ENCODE results near the gene MCUB.
A peak's percentile ranks its signal among the peaks of the same experiment; 100 is the strongest.
"Not testable (repeated sequence)": the region's sequence is repeated elsewhere in the genome, so short reads cannot be mapped to it uniquely, and the experiment has no call there.

Gene MCUB

GRCh38 chr4:109579997-109580396 lies 20.0 kb downstream of the MCUB start:
- DNase-seq = not testable (repeated sequence)

- peak; percentile 44 for DNase-seq
Measured at GRCh38 chr4:109588176-109588575, 28.1 kb downstream of the MCUB start.

DNA sequence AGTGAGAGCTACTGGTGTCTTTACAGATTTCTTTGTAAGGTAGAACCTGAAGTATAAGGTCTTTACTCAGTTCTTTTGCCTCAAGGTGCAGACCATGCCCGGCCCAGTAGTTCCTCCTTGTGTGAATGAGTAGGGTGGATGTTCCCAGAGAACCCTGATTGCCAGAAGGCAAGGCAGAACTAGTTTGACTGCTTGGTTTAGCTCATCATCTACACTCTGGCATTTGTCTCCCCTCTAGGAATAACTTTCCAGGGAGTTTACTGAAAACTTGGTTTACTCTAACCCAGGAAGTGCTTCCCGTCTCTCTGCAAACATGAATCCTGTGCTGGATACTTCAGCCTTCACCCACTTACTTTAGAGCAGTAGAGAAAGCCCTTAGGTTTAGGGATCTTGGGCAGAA lies 29.1 kb downstream of the MCUB start:
- no peak for DNase-seq

- DNase-seq = no peak
Measured at GRCh38 chr4:109589605-109590004, 29.6 kb downstream of the MCUB start.

DNA sequence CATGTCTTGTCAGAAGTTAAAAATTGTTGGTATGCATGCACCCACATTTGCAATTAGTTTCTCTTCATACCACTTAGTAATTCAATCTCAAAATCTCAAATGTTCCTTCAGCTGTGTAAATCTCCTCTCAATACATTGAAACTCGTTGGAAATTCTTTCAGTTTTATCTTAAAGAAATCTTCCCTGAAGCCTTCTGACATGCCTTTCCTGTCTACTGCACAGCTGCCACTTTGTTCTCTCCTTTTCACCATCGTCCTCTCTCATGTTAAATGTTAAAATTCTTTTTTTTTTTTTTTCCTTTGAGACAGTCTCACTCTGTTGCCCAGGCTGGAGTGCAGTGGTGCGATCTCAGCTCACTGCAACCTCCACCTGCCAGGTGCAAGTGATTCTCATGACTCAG lies 30.9 kb downstream of the MCUB start:
- DNase-seq = no peak

DNA sequence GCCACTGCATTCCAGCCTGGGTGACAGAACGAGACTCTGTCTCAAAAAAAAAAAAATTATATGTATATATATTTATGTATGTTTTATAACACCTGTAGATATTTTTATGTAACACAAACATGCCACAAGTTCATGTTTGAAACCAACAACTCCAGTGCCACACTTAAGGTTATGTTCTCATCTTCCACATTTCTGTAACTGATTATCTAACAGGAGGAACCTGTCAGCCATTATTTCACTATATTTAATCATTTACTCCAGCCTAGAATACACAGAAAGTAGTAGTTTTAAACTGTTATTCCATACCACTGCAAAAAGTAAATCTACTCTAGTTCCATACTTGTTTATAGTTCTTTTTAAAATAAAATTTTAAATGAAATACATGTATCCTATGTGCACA lies 32.3 kb downstream of the MCUB start:
- DNase-seq = no peak

DNA sequence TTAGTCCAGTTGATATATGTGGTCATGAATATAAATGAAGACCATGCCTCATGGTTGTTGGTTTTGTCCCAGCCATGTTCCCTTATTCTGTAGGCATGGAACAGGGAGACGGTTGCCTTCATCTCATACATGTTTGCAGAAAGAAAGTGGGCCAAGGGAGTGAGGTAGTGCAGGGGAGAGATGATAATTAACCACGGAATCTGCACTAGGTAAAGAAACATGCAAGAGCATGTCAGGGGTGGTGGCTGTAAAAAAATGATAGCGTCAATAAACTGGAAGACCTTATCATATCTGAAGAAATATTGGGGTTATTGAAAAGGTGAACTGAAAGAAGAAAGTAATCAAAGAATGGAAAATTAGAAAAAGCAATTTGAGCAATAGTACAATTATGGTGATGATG lies 35.1 kb downstream of the MCUB start:
- DNase-seq = not testable (repeated sequence)

GRCh38 chr4:109596420-109597085 lies 36.5 kb downstream of the MCUB start:
- DNase-seq = not testable (repeated sequence)

- DNase-seq = no peak
Measured at GRCh38 chr4:109599046-109599652, 39.1 kb downstream of the MCUB start.

DNA sequence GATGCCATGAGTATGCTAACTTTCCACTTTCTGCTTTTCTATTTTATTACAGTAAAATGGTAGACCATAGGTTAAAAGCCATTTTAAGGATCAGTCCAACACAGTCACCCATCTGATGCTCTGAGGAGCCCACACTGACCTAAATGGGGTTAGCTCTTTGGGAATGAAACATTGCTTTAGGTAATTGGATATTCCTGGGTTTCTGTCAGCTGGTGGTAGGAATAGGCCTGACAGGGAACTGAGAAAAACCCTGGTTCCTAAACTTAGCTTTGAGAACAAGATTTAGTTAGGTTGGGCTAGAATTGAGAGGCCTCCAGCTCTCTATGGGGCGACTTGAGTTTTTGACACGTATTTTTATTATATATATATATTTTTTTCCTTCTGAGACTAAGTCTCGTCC lies 40.4 kb downstream of the MCUB start:
- no peak for DNase-seq

- no peak for DNase-seq
Measured at GRCh38 chr4:109601336-109601735, 41.3 kb downstream of the MCUB start.

GRCh38 chr4:109607976-109608375 lies 47.9 kb downstream of the MCUB start:
- no peak for DNase-seq

DNA sequence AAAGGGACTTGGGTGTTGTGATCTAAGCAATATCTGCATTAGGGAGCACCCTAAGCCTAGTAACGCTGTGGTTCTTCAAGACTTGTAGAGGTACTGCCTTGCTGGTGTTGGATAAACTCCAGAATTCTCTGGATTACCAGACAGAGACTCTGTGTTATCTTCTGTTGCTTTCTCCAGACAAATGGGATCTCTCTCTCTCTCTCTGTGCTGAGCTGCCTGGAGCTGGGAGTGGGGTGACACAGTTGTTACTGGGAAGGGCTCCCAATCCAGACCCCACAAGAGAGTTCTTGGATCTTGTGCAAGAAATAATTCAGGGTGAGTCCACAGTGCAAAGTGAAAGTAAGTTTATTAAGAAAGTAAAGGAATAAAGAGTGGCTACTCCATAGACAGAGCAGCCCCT lies 48.8 kb downstream of the MCUB start:
- no peak for DNase-seq

DNA sequence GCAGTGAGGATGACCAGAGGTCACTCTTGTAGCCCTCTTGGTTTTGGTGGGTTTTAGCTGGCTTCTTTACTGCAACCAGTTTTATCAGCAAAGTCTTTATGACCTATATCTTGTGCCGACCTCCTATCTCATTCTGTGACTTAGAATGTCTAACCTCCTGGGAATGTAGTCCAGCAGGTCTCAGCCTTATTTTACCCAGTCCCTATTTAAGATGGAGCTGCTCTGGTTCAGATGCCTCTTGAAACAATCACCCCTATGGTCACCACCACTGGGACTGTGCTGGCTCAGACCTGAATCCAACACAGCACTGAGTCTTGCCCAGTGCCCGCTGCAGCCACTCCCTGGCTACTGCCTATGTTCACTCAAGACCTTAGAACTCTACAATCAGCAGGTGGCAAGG lies 49.4 kb downstream of the MCUB start:
- DNase-seq = no peak

GRCh38 chr4:109610489-109610888 lies 50.4 kb downstream of the MCUB start:
- DNase-seq = no peak

GRCh38 chr4:109611045-109611646 lies 51.1 kb downstream of the MCUB start:
- no peak for DNase-seq

- DNase-seq = no peak
Measured at GRCh38 chr4:109614015-109614414, 54.0 kb downstream of the MCUB start.

- DNase-seq = no peak
Measured at GRCh38 chr4:109614466-109614865, 54.4 kb downstream of the MCUB start.

DNA sequence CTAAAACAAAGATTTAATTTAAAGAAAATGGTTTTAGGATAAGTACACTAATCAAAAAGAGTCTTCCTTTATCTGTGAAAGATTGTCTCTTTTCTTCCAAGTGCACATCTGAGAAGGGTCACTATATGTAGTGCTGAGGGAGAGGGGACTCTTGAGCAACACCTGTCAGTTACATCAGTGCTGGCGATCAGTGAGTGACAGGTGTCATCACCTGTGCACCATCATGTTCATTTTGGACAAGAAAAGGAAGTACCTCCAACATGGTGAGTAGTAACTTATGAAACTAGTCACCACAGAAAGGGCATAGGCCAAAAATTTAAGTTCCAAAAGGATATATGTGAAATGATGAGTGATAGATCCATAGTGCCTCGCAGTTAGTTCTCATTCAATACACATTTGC lies 55.7 kb downstream of the MCUB start:
- DNase-seq = no peak

DNA sequence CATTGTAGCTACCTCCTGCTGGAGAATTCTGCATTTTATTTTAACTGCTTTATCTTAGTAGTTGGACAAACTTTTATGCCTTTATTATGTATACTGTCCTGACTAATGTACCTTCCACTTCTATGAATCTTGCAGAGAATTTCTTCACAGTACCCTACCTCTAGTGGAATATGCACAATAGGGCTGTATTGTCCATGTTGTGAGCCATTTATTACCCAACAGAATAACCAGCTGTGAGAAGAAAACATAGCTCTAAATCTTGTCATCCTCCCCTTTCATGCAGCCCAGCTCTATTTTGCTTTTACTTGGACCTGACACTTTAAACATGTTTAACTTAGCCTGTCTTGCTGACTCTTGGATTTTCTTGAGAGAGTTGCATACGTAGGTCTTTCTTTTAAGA lies 56.2 kb downstream of the MCUB start:
- DNase-seq = no peak

GRCh38 chr4:109622626-109623025 lies 62.6 kb downstream of the MCUB start:
- no peak for DNase-seq

GRCh38 chr4:109624536-109624935 lies 64.5 kb downstream of the MCUB start:
- no peak for DNase-seq

GRCh38 chr4:109627361-109627760 lies 67.3 kb downstream of the MCUB start:
- DNase-seq = no peak

- DNase-seq = no peak
Measured at GRCh38 chr4:109629775-109630174, 69.7 kb downstream of the MCUB start.
